ENCODE data around the gene DSCAM.
"Not testable (repeated sequence)": the region's sequence is repeated elsewhere in the genome, so short reads cannot be mapped to it uniquely, and the experiment has no call there.

The DSCAM gene

DNA sequence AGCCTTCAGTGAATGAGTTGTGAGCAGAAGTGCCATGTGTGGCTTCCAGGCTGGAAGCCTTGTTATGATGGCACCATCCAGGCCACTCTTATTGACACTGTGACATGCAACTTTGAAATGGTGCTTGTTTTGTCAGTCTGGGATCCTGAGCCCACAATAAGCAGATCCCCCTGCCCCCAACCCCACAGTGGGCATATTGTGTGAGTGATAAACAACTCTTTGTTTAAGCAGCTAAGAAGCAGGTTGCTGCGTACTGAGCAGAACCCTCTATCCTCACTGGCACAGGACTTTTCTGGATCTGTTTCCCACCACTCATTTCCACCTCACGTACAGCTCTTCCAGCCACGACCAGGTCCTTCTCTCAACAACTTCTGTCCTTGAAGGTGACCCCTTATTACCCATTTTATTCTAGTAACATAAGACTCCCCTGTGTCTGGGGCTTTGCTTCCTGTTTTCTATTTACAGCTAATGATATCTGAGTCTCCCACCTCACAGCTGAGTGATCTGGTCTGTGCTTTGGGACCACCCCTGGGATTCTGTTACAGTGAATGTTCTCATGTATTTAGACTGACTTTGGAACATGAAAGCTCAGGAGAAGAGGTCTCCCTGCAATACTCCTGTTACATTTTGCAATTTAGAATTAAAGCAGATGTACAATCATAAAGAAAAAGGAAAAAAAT is 604.2 kb downstream of the DSCAM start:
- DNase-seq (ENCODE audit: low spot score) = no peak

GRCh38 chr21:40235528-40235927 is 611.4 kb downstream of the DSCAM start:
- no peak for DNase-seq (ENCODE audit: low spot score)

GRCh38 chr21:40231979-40232378 is 615.0 kb downstream of the DSCAM start:
- no peak for DNase-seq (ENCODE audit: low spot score)

DNA sequence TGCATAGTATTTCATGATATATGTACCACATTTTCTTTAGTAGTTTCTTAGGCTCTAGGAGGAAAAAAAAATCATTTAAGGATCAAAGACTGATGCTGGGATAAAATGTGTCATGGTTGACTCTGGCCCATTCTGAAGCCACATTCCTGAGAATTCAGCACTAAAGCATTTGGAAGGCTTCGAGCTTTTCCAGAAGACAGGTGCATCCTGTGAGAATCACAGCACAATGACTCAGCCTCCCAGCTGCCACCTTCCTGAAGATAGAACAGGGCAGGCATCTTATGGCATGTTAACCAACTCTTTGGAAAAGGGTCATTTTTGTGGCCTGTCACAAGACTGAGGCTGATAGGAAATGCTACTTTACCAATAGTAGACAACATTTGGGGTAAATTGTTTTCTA is 619.9 kb downstream of the DSCAM start:
- no peak for DNase-seq (ENCODE audit: low spot score)

- no peak for DNase-seq (ENCODE audit: low spot score)
Measured at GRCh38 chr21:40215941-40216340, 631.0 kb downstream of the DSCAM start.

GRCh38 chr21:40210251-40210650 is 636.7 kb downstream of the DSCAM start:
- no peak for DNase-seq (ENCODE audit: low spot score)

GRCh38 chr21:40208948-40209345 is 638.0 kb downstream of the DSCAM start:
- DNase-seq (ENCODE audit: low spot score) = no peak

DNA sequence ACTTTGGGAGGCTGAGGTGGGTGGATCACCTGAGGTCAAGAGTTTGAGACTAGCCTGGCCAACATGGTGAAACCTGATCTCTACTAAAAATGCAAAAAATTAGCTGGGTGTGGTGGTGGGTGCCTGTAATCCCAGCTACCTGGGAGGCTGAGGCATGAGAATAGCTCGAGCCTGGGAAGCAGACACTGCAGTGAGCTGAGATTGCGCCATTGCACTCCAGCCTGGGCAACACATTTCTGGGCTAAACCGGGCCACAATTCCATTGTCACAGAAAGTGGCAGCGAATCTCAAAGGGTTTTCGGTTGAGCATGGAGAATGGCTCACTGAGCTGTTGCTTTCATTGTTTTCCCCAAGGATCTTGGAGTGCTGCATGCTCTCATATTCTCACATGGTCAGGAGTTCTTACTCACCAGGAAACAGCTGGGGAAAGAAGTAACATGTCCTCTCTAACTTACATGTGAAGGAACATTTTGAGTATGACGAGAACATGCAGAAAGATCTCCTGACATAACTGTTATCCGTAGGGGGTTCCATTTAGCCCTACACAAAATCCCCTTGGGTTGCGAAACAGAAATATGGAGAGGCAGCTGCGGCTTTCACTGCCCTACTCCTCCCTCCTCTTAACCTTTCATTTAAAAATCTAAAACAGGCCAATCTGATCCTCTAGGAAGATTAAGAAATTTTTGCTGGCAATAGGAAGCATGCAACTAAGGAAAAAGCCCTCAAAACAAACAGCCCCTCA is 638.6 kb downstream of the DSCAM start:
- DNase-seq (ENCODE audit: low spot score) = no peak

GRCh38 chr21:40200946-40201345 is 646.0 kb downstream of the DSCAM start:
- DNase-seq (ENCODE audit: low spot score) = no peak

GRCh38 chr21:40200126-40200525 is 646.8 kb downstream of the DSCAM start:
- DNase-seq (ENCODE audit: low spot score) = no peak

- no peak for DNase-seq (ENCODE audit: low spot score)
Measured at GRCh38 chr21:40194185-40194980, 652.6 kb downstream of the DSCAM start.

- DNase-seq (ENCODE audit: low spot score) = no peak
Measured at GRCh38 chr21:40191616-40192015, 655.3 kb downstream of the DSCAM start.

DNA sequence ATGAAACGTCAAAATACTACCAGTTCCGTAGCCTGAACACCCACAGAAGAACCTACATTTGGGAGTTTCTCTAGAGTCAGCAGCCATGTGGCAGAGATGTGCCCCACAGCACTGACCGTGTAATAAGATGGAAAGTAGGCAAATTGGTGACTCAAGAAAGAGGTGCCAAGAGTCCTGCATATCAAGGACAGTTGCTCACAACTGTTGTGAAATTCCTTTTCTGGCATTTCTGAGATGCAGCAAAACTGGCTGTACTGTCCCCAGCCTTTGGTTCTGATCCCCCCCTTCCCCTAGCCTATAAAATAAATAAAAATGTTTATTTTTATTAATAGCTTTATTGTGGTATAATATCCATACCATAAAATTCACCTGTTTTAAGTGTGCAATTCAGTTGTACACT is 655.8 kb downstream of the DSCAM start:
- no peak for DNase-seq (ENCODE audit: low spot score)

GRCh38 chr21:40187946-40188654 is 658.9 kb downstream of the DSCAM start:
- no peak for DNase-seq (ENCODE audit: low spot score)

- DNase-seq (ENCODE audit: low spot score) = no peak
Measured at GRCh38 chr21:40187244-40187643, 659.7 kb downstream of the DSCAM start.

- DNase-seq (ENCODE audit: low spot score) = peak; percentile 6
Measured at GRCh38 chr21:40186045-40186444, 660.9 kb downstream of the DSCAM start.

- no peak for DNase-seq (ENCODE audit: low spot score)
Measured at GRCh38 chr21:40185208-40185607, 661.8 kb downstream of the DSCAM start.

- not testable (repeated sequence) for DNase-seq (ENCODE audit: low spot score)
Measured at GRCh38 chr21:40182491-40182890, 664.5 kb downstream of the DSCAM start.

DNA sequence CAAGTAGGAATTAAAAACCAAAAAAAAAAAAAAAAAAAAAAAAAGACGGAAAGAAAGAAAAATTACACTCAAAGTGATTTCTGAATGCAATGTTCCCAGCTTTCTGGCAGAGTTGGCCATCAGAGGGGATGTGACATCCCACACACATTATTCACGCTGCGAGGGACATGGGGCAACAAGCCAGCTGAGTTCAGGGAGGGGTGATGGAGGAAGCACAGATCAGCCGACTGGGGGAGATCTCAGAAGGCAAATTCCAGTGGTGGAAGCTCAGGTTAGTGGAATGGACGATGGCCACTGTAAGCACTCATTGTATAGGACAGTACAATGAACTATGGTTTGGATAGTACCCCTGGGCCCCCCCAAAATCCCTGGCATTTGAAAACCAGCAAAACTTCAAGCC is 667.8 kb downstream of the DSCAM start:
- DNase-seq (ENCODE audit: low spot score) = no peak

DNA sequence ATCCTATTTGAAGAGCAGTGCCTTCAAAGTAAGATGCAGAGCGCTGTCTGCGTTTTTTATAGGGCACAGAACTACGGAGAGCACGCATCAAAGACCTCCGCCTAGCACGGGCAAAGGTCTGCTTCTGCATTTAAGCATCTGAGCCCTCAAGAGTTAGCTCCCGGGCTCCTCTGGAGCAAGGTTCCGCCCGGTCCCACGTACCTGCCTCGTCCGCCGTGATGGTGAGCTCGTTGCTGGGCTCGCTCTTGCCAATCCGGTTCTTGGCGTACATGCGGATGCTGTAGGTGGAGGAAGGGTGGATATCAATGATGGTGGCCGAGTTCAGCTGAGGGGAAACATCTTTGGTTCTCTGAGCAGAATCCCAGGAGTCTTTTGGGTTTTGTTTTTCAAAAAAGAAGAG is 668.2 kb downstream of the DSCAM start:
- DNase-seq (ENCODE audit: low spot score) = no peak

DNA sequence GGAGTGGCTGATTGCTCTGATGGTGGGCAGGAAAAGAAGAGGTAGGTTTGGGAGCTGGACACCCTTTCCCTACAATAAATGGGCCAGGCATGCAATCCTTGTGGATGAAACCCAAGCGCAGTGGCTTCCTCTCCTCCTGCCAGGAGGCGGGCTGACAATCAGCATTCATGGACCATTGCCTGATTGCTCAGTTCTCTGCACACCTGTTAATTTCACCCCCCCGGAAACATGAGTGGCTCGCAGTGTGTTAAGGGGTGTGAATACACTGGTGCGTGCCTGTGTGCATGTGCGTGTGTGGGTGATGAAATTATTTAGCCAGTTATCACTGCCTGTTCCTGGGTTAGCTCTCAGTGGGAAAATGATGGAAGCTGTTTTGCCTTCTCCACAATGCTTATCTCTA is 669.0 kb downstream of the DSCAM start:
- DNase-seq (ENCODE audit: low spot score) = no peak

DNA sequence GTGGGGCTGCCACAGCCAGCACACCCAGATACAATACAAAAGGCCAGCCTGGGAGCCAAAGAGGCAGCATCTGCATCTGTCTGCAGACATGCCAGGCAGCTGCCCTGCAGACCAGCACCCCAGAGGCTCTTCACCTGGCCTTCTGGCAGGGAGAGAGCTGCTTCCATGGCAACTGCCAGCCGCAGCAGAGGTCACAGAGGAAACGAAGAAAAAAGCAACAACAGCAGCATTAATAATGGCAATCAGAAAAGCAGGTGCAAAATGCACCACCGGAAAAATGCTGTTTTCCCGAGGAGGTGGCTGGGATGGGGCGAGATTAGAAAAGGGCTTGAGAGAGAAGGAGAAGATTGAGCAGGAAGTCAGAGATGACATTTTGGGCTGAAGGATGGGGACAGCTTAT is 670.2 kb downstream of the DSCAM start:
- no peak for DNase-seq (ENCODE audit: low spot score)

All from kidney tubule cell (primary cell).